Measurements from ENCODE around the gene XXYLT1. TPM values are rescaled to one million over a fixed set of nuclear protein-coding genes. Genes with fewer than 3 reads are reported as not detected.

Gene XXYLT1
- total and polyA plus RNA-seq, 10 of the 15 experiments (the other 5 are each of a cell fraction or from before 2014, with no cell fraction given) = 1.2 to 14.2 (median 9.3) TPM

- CTCF ChIA-PET = interaction anchor here (1.1 to 1.2 kb wide), 2 partner anchors 16 to 441 kb away, joined by 3 to 5 read pairs; no protein-coding TSS in a partner anchor
- SMC1A ChIA-PET (ENCODE audit: uncharacterized antibody, unreplicated experiment) = interaction anchor here (1.4 to 1.5 kb wide), 2 partner anchors 22 to 25 kb away, joined by 3 to 8 read pairs; no protein-coding TSS in a partner anchor
- Histone ChIP-seq H3K4me1 (ENCODE audit: control insufficient read depth, insufficient read depth, low read length) (peaks cover 15% of the 10 kb centered on the region), H3K36me3 (ENCODE audit: control insufficient read depth in 2 of 2, insufficient read depth in 2 of 2, low read length in 1 of 2) (no peaks in the 10 kb centered on the region), H3K27ac (ENCODE audit: control insufficient read depth, insufficient read depth) (no peak overlapping the region), H3K4me2 (ENCODE audit: control insufficient read depth, insufficient read depth) (no peak overlapping the region), H3K9me3 (replicated peaks; ENCODE audit: control insufficient read depth, insufficient read depth, low read length) (no peaks in the 10 kb centered on the region), H2AFZ (ENCODE audit: control insufficient read depth, low read depth, low read length) (no peak overlapping the region), H4K20me1 (ENCODE audit: control insufficient read depth, insufficient read depth) (no peaks in the 10 kb centered on the region), H3K27me3 (replicated peaks in 1 of 2; ENCODE audit: control insufficient read depth in 2 of 2, insufficient read depth in 2 of 2, low read length in 1 of 2) (no peaks in the 10 kb centered on the region), H3K9ac (ENCODE audit: control insufficient read depth, insufficient read depth, low read length) (no peak overlapping the region), H3K79me2 (ENCODE audit: control insufficient read depth, insufficient read depth, low read length) (peaks cover 4% of the 10 kb centered on the region), H3K4me3 (no peak overlapping the region)
- POLR2A ChIA-PET = interaction anchor here (0.7 to 1.1 kb wide), 2 partner anchors 12 to 22 kb away, joined by 3 to 4 read pairs; no protein-coding TSS in a partner anchor
- TF ChIP-seq ZBTB33 (IDR thresholded peaks at IDR 0.05) = no peak
- no peak for TF ChIP-seq ZSCAN29 (IDR thresholded peaks at IDR 0.05)
- no peak for TF ChIP-seq ATF3 (IDR thresholded peaks at IDR 0.05; ENCODE audit: borderline replicate concordance, extremely low read depth, low read depth, low read length)
- no peak for TF ChIP-seq BCL3 (IDR thresholded peaks at IDR 0.05; ENCODE audit: borderline replicate concordance, insufficient read depth, low read depth, low read length, poor library complexity, severe bottlenecking)
- TF ChIP-seq RB1 (IDR thresholded peaks at IDR 0.05; ENCODE audit: borderline replicate concordance) = no peak
- no peak for TF ChIP-seq MLLT1 (IDR thresholded peaks at IDR 0.05)
- TF ChIP-seq NR2C1 (IDR thresholded peaks at IDR 0.05) = no peak
- TF ChIP-seq POLR2AphosphoS5 (IDR thresholded peaks at IDR 0.05; ENCODE audit: low read length) = no peak
- no peak for DNase-seq (ENCODE audit: low read depth, low spot score)
- ATAC-seq = no peak
- no TSS peak for BruUV-seq (replicated peaks)
- 92% methylated on average over 13 of the region's 13 CpGs for WGBS (ENCODE audit: insufficient coverage, insufficient replicate concordance, low lambda C conversion rate, missing lambda C conversion rate)
- RAD21 ChIA-PET (ENCODE audit: unreplicated experiment) = no interaction called here
- intact Hi-C loops (cut with micrococcal nuclease; ENCODE audit: unreplicated experiment) (no loop called here), in situ Hi-C loops (cut with MboI) (loop anchor here (10.0 kb wide), 1 partner anchor 438 kb away; the partner anchor contains the start of gene FAM43A)
- FAIRE-seq = no peak
Observed at GRCh38 chr3:195123281-195123691, 147.7 kb downstream of the XXYLT1 start.
